DMS153 treated with DMSO at 0.1 percent for 48 hours (cell line): ENCODE data around the gene ABCA13.
"Not testable (repeated sequence)": the region's sequence is repeated elsewhere in the genome, so short reads cannot be mapped to it uniquely, and the experiment has no call there.

Experiments
- DNase-seq: peaks from one replicate; lab custom pipeline; 2025; ENCODE audit not compliant: unreplicated experiment; lab: John Stamatoyannopoulos, UW

ABCA13 gene

GRCh38 chr7:48173313-48173712 is 2.1 kb downstream of the ABCA13 start:
- no peak for DNase-seq

GRCh38 chr7:48173756-48174382 is 2.6 kb downstream of the ABCA13 start:
- DNase-seq = no peak

GRCh38 chr7:48175019-48175418 is 3.8 kb downstream of the ABCA13 start:
- DNase-seq = no peak

GRCh38 chr7:48176356-48176893 is 5.2 kb downstream of the ABCA13 start:
- no peak for DNase-seq

GRCh38 chr7:48177271-48177670 is 6.0 kb downstream of the ABCA13 start:
- DNase-seq = no peak

GRCh38 chr7:48179496-48180030 is 8.3 kb downstream of the ABCA13 start:
- DNase-seq = no peak

GRCh38 chr7:48180981-48181380 is 9.7 kb downstream of the ABCA13 start:
- DNase-seq = no peak

- DNase-seq = no peak
Measured at GRCh38 chr7:48182718-48183369, 11.6 kb downstream of the ABCA13 start.

GRCh38 chr7:48183370-48183743 is 12.1 kb downstream of the ABCA13 start:
- DNase-seq = no peak

GRCh38 chr7:48183965-48184364 is 12.7 kb downstream of the ABCA13 start:
- no peak for DNase-seq

- DNase-seq = no peak
Measured at GRCh38 chr7:48188776-48189520, 17.7 kb downstream of the ABCA13 start.

GRCh38 chr7:48192996-48193395 is 21.7 kb downstream of the ABCA13 start:
- no peak for DNase-seq

GRCh38 chr7:48193421-48193820 is 22.2 kb downstream of the ABCA13 start:
- DNase-seq = no peak

GRCh38 chr7:48200946-48201589 is 29.8 kb downstream of the ABCA13 start:
- DNase-seq = not testable (repeated sequence)

- not testable (repeated sequence) for DNase-seq
Measured at GRCh38 chr7:48202916-48203315, 31.7 kb downstream of the ABCA13 start.

- DNase-seq = no peak
Measured at GRCh38 chr7:48207155-48207675, 36.0 kb downstream of the ABCA13 start.

GRCh38 chr7:48209004-48209600 is 37.8 kb downstream of the ABCA13 start:
- DNase-seq = no peak

- no peak for DNase-seq
Measured at GRCh38 chr7:48213226-48213625, 42.0 kb downstream of the ABCA13 start.

- DNase-seq = no peak
Measured at GRCh38 chr7:48217266-48217665, 46.0 kb downstream of the ABCA13 start.

GRCh38 chr7:48217753-48218152 is 46.5 kb downstream of the ABCA13 start:
- DNase-seq = no peak

- DNase-seq = no peak
Measured at GRCh38 chr7:48224042-48224441, 52.8 kb downstream of the ABCA13 start.
